ENCODE data around the gene SHTN1.

Gene SHTN1

DNA sequence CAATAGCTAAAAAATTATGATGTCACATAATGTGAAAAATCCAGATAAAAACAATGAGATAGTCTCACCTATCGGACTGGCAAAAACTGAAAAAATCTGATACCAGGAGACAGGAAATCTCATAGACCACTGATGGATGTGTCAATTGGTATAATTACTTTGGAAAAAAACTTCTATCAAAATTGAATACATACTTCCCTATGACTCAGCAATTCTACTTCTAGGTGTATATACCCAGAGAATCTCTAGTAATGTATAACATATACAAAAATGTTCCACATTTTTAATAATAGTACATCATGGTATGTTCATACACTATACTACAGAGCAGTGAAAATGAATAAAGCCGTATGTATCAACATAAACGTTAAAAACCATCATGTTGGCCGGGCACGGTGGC is 34.9 kb downstream of the SHTN1 start:
- Mint-ChIP-seq H3K9me3 (no peaks in the 10 kb centered on the region), H3K36me3 (ENCODE audit: low read depth) (no peaks in the 10 kb centered on the region), H3K27me3 (ENCODE audit: low read depth) (no peaks in the 10 kb centered on the region), H3K4me3 (no peak overlapping the region), H3K4me1 (ENCODE audit: low read depth) (no peaks in the 10 kb centered on the region), H3K27ac (no peak overlapping the region)

DNA sequence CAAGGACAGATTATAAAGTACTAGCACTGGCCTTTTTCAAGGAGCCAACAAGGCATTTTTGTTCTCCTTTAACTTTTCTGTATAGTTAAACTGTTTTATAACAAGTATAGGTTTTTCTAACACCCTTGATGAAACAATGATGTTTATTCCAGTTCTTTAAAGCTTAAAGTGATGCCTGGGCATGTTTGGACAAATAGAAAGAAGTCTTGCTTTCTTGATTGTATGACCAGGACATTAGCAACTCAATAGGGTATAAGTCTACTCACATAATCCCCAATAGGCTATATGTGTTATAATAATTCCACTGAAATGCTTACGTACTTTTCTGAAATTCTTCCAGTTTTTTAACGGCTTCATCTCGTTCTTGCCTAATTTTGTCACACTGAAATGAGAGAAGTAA is 36.7 kb downstream of the SHTN1 start:
- Mint-ChIP-seq H3K36me3 (ENCODE audit: low read depth) (no peaks in the 10 kb centered on the region), H3K27ac (no peak overlapping the region), H3K27me3 (ENCODE audit: low read depth) (no peaks in the 10 kb centered on the region), H3K4me3 (no peak overlapping the region), H3K9me3 (no peaks in the 10 kb centered on the region), H3K4me1 (ENCODE audit: low read depth) (no peaks in the 10 kb centered on the region)

DNA sequence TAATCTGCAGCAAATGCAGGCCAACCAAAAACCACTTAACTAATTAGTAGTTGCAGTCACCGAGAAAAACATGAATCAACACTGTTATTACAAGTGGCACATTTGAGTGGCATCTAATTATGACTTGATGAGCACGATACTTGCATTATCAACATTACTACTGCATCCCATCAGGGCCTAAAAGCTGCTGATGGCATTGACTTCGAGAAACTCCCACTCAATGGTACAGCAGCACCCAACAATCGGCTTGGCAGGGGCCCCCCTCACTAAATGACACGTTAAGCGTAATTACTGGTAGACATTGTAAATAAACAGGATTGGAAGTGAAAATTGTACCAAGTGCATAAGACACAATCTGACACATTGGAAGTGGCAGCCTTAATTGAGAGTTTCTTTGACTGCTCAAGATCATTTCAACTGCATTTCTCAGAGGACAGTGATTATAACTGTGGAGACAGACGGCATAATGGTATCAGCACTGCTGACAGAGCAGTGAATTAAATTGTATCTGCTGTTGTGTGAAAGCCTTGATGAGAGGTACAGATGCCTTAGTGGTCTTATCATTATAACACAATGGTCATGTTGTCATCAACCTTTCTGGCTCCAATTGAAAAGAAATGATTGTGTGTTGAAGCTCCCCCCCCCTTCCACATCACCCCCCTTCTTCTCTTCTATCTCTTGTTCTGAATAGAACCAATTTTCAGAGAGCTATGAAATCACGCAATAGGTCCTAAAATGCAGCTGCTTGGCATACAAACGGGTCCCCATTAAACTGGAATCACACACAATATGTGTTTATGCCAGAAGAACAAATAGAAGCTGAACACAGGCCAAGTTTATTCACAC is 43.4 kb downstream of the SHTN1 start:
- Mint-ChIP-seq H3K4me3 (no peak overlapping the region), H3K27ac (no peak overlapping the region), H3K36me3 (ENCODE audit: low read depth) (no peaks in the 10 kb centered on the region), H3K9me3 (no peaks in the 10 kb centered on the region), H3K4me1 (ENCODE audit: low read depth) (no peaks in the 10 kb centered on the region), H3K27me3 (ENCODE audit: low read depth) (no peaks in the 10 kb centered on the region)

DNA sequence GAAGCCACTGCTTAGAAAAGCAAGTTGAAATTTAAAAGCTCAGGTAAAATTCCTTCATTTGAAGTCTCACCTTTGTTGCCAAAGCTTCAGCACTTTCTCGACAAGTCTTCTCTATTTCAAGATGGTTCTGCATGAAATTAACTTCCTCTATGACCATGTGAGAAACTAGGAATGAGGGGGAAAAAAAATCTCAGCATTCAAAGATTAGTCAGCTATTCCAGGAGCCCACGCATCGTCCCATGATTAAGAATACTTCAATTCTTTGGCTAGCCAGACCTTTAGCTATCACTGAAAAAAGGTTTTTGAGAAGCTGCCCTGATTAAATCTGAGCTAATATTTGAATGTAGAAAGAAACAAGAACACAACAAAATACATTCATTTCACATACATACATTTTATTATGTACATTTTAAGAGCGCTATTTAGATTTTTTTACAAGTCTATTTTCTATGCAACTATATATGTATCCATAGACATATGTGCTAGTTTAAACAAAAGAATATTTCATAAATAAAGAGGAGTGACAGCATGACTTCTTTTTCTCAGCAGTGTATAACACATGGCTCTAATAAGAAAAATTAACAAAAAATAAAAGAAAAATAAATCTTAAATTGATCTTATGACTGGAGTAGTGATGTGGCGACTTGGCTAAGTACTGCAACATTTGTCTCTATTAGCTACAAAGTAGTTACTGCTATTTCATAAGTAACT is 44.8 kb downstream of the SHTN1 start:
- H3K27ac Mint-ChIP-seq, result no peak overlapping the region
- H3K4me1 Mint-ChIP-seq (ENCODE audit: low read depth), result no peaks in the 10 kb centered on the region
- no peaks in the 10 kb centered on the region for H3K36me3 Mint-ChIP-seq (ENCODE audit: low read depth)
- no peaks in the 10 kb centered on the region for H3K27me3 Mint-ChIP-seq (ENCODE audit: low read depth)
- H3K4me3 Mint-ChIP-seq, result no peak overlapping the region
- no peaks in the 10 kb centered on the region for H3K9me3 Mint-ChIP-seq

DNA sequence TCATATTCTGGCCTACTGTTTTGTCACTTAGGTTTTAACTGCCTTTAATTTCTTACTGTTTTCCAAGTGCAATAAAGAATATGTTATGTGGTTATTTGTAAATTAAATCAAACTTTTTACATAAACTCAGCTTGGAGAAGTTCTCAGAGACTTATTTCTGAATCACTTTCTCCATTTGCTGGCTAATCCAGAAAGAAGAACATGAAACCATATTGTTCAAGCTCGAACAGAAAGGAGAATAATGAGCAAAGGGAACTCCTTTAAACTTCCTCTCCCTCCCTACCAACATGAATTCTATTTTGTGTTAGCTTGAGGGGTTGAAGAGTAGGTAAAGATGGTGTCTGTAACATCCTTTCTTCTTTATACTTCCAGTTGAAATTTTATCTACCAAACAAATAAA is 52.3 kb downstream of the SHTN1 start:
- Mint-ChIP-seq H3K36me3 (ENCODE audit: low read depth) (no peaks in the 10 kb centered on the region), H3K27ac (no peak overlapping the region), H3K4me1 (ENCODE audit: low read depth) (no peaks in the 10 kb centered on the region), H3K4me3 (no peak overlapping the region), H3K27me3 (ENCODE audit: low read depth) (no peaks in the 10 kb centered on the region), H3K9me3 (no peaks in the 10 kb centered on the region)

DNA sequence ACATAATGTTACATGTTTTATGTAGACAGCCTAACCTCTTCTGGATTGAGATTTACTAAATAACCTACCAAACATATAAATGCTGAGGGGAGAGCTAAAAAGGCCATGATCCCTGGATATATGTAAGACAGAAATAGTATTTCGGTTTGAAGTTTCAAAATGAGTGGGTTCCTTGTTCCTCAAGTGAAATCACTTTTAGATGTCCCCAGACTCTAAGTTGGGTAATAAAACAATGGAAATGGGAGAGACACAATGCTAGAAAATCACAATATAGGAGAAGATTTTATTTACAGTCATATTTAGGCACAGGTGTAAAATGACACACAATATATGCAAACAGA is 56.5 kb downstream of the SHTN1 start:
- Mint-ChIP-seq H3K27ac (no peak overlapping the region), H3K4me1 (ENCODE audit: low read depth) (no peaks in the 10 kb centered on the region), H3K4me3 (no peak overlapping the region)

DNA sequence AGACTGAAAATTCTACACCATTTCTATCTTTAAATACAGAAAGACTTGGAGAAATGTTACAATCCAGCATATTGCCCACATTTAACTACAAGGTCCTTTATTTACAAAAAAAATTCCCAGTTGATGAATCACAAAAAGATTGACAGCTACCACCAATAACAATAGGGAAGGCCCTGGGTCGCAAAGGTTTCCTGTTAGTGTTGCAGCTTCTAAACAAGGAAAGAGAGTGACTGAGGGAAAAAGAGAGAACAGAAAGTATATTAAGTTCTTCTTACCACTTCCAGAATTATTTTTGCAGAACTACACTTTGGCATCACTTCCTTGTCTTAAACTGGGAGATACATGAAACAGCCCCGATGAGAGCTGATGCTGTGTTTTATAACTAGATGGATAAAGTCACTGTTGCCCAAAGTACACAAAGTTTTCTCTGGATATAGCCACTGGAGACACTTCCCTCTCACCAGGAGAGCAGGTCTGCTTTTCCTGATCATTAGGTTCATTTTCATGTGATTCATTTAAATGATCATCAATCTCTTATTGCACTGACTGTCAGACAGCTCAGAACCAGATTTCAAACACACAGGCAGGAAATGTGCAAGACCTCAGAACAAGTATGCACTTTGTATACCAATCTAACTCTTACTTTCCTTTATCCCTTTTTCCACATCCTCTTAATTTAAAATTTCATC is 57.0 kb downstream of the SHTN1 start:
- Mint-ChIP-seq H3K27me3 (ENCODE audit: low read depth) (no peaks in the 10 kb centered on the region), H3K27ac (no peak overlapping the region), H3K4me3 (no peak overlapping the region), H3K9me3 (no peaks in the 10 kb centered on the region), H3K36me3 (ENCODE audit: low read depth) (no peaks in the 10 kb centered on the region), H3K4me1 (ENCODE audit: low read depth) (no peaks in the 10 kb centered on the region)

More for the DNA sequence above, 56.5 kb downstream of the SHTN1 start:
- Mint-ChIP-seq H3K36me3 (ENCODE audit: low read depth) (no peaks in the 10 kb centered on the region), H3K9me3 (no peaks in the 10 kb centered on the region), H3K27me3 (ENCODE audit: low read depth) (no peaks in the 10 kb centered on the region)

DNA sequence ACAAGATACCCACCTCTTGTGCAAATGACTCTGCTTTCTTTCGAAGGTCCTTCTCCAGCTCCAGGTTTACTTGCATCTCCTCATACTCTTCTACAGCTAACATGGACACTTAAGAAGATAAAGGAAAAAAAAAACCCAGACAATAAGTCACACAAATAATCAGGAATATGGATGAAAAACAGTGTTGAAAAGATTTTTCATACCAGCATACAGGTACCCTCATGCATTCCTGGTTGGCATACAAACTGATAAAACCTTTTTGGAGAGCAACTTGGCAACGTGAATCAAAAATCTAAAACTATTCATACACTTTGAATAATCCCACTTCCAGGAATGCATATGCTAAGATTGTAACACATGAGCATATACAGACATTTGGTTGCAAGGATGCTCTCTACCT is 60.1 kb downstream of the SHTN1 start:
- no peak overlapping the region for H3K4me3 Mint-ChIP-seq
- no peak overlapping the region for H3K27ac Mint-ChIP-seq
- no peaks in the 10 kb centered on the region for H3K9me3 Mint-ChIP-seq
- H3K27me3 Mint-ChIP-seq (ENCODE audit: low read depth), result no peaks in the 10 kb centered on the region
- H3K36me3 Mint-ChIP-seq (ENCODE audit: low read depth), result no peaks in the 10 kb centered on the region
- H3K4me1 Mint-ChIP-seq (ENCODE audit: low read depth), result no peaks in the 10 kb centered on the region

DNA sequence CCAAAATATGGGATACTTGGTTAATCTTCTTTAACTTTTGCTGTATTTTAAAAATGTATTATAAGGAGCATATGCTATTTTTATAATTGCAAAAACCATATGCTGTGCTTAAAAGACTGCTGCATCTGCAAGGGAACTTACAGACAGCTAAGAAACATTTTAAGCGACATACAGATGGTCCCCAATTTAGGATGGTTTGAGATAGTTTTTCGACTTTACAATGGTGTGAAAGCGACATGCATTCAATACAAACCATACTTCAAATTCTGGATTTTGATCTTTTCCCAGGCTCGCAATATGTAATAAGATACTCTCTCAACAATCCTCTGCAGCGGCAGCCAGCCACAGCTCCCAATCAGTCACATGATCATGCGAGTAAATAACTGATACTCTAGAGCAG is 73.2 kb downstream of the SHTN1 start:
- Mint-ChIP-seq H3K4me3 (no peak overlapping the region), H3K36me3 (ENCODE audit: low read depth) (no peaks in the 10 kb centered on the region), H3K27me3 (ENCODE audit: low read depth) (no peaks in the 10 kb centered on the region), H3K9me3 (no peaks in the 10 kb centered on the region), H3K27ac (no peak overlapping the region), H3K4me1 (ENCODE audit: low read depth) (no peaks in the 10 kb centered on the region)

DNA sequence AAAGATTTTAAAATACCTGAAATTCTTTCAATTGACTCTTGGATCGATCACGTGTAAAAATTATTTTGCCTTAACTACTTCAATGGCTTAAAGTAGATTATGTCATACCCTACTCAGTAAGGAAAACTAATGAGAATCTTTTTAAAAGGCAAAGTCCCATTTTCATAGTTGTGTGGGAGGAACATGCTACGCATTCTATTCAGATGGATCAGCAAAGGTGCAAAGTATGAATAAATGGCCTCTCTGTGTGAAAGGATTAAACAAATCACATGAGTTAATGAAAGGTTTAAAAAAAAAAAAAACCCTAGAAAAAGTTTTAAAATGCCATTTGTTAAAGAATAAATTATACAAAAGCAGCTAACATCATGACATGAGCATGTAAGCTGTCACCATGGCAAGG is 78.6 kb downstream of the SHTN1 start:
- Mint-ChIP-seq H3K27me3 (ENCODE audit: low read depth) (no peaks in the 10 kb centered on the region), H3K27ac (no peak overlapping the region), H3K9me3 (no peaks in the 10 kb centered on the region), H3K4me3 (no peak overlapping the region), H3K4me1 (ENCODE audit: low read depth) (no peaks in the 10 kb centered on the region), H3K36me3 (ENCODE audit: low read depth) (no peaks in the 10 kb centered on the region)

DNA sequence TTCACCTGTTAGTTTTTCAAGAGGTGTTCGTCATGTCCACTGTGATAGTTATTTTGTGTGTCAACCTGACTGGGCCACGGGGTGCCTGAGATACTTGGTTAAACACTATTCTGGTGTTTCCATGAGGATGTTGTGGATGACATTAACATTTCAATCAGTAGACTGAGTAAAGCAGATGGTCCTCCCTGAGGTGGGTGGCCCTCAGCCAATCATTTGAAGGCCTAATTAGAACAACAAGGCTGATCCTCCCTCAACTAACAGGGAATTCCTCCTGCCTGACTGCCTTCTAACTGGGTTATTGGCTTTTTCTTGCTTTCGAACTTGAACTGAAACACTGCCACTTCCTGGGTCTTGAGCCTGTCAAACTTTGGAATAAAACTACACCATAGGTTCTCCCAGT is 79.9 kb downstream of the SHTN1 start:
- H3K9me3 Mint-ChIP-seq, result no peaks in the 10 kb centered on the region
- no peaks in the 10 kb centered on the region for H3K27me3 Mint-ChIP-seq (ENCODE audit: low read depth)
- H3K27ac Mint-ChIP-seq, result no peak overlapping the region
- H3K4me1 Mint-ChIP-seq (ENCODE audit: low read depth), result no peaks in the 10 kb centered on the region
- no peaks in the 10 kb centered on the region for H3K36me3 Mint-ChIP-seq (ENCODE audit: low read depth)
- no peak overlapping the region for H3K4me3 Mint-ChIP-seq

DNA sequence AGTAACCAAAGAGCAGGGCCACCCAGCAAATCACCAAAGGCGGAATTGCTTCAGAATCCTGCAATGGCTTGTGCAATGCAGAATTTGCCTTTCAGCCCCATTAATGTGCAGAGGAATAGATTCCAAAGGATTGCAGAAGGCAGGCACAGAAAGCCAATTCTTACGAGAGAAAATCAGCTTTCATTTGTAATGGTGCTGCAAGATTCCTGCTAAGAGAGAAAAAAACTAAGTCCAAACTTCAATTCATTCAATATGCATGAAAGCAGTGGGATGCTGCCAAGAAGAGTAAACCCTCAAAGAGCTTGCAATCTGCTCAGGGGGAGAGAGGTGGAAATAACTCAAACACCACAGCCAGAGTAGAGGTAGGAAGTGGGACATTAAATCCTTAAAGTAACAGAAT is 85.3 kb downstream of the SHTN1 start:
- Mint-ChIP-seq H3K9me3 (no peaks in the 10 kb centered on the region), H3K27ac (no peak overlapping the region), H3K4me3 (no peak overlapping the region), H3K4me1 (ENCODE audit: low read depth) (no peaks in the 10 kb centered on the region), H3K36me3 (ENCODE audit: low read depth) (no peaks in the 10 kb centered on the region), H3K27me3 (ENCODE audit: low read depth) (no peaks in the 10 kb centered on the region)

DNA sequence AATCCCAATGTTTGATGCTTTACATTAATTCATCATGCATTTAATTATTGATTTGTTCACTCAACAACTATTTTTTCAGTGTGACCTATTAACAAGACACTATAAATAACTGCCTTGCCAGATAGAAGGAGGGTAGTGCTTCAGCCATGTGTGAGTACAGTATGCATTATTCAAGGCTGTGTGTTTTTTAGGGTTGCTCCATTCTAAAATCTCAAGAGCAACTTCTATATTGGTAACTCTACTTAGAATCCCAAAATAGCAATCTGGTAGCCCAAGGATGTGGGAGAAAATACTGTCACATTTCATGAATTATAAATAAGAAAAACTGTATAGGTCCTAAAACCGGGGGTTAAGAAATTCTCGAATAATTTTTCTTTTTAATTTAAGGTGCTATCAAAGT is 85.8 kb downstream of the SHTN1 start:
- Mint-ChIP-seq H3K4me1 (ENCODE audit: low read depth) (no peaks in the 10 kb centered on the region), H3K4me3 (no peak overlapping the region), H3K27ac (no peak overlapping the region), H3K9me3 (no peaks in the 10 kb centered on the region), H3K36me3 (ENCODE audit: low read depth) (no peaks in the 10 kb centered on the region), H3K27me3 (ENCODE audit: low read depth) (no peaks in the 10 kb centered on the region)

DNA sequence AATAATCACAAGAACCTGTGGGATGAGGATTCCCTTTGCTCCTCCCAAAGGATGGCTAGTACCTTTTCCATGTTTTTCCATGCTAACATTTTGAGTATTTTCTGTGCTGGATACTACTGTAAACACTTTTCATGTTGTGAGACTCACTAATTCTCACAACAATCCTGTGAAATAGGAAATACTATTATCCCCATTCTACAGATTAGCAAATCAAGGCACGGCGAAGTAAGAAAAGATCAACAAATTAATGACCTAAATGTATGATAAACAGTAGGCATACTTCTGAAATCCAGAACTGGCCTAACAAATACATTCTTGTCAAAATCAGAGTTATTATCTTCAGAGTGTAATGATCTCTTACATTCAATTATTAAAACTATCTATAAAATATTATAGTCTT is 86.4 kb downstream of the SHTN1 start:
- Mint-ChIP-seq H3K4me1 (ENCODE audit: low read depth) (no peaks in the 10 kb centered on the region), H3K9me3 (no peaks in the 10 kb centered on the region), H3K4me3 (no peak overlapping the region), H3K36me3 (ENCODE audit: low read depth) (no peaks in the 10 kb centered on the region), H3K27ac (no peak overlapping the region), H3K27me3 (ENCODE audit: low read depth) (no peaks in the 10 kb centered on the region)

DNA sequence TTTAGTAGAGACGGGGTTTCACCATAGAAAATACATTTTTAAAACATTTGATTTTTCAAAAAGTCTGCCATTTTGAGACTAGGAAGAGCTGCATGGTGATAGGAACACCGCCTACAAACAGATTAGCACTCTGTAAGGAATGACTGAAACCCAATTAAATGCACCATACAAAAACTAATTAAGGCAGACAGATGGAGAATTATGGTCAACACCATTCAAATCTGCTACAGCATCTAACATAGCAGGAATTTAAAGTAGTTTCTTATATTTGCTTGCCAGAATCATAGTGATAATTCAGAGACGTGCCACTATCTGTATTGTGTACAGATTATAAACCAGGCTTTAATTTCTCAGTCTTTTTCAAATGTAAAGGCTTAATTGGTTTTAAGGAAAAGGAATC is 87.5 kb downstream of the SHTN1 start:
- no peaks in the 10 kb centered on the region for H3K27me3 Mint-ChIP-seq (ENCODE audit: low read depth)
- no peaks in the 10 kb centered on the region for H3K4me1 Mint-ChIP-seq (ENCODE audit: low read depth)
- H3K9me3 Mint-ChIP-seq, result no peaks in the 10 kb centered on the region
- H3K4me3 Mint-ChIP-seq, result no peak overlapping the region
- H3K27ac Mint-ChIP-seq, result no peak overlapping the region
- H3K36me3 Mint-ChIP-seq (ENCODE audit: low read depth), result no peaks in the 10 kb centered on the region
